Activated CD8-positive, alpha-beta memory T cell treated with anti-CD3 and anti-CD28 coated beads for 1 hour (primary cell): ENCODE measurements around the gene GYPA.
"Not testable (repeated sequence)": the region's sequence is repeated elsewhere in the genome, so short reads cannot be mapped to it uniquely, and the experiment has no call there.

Experiments
- DNase-seq, 2 donors: peaks; one replicate each; pipeline ENCODE4 v3.0.0-alpha.2; 2020; ENCODE audit warnings: low read depth in 1 of 2; ENCODE audit errors: extremely low read depth in 1 of 2

The GYPA gene

DNA sequence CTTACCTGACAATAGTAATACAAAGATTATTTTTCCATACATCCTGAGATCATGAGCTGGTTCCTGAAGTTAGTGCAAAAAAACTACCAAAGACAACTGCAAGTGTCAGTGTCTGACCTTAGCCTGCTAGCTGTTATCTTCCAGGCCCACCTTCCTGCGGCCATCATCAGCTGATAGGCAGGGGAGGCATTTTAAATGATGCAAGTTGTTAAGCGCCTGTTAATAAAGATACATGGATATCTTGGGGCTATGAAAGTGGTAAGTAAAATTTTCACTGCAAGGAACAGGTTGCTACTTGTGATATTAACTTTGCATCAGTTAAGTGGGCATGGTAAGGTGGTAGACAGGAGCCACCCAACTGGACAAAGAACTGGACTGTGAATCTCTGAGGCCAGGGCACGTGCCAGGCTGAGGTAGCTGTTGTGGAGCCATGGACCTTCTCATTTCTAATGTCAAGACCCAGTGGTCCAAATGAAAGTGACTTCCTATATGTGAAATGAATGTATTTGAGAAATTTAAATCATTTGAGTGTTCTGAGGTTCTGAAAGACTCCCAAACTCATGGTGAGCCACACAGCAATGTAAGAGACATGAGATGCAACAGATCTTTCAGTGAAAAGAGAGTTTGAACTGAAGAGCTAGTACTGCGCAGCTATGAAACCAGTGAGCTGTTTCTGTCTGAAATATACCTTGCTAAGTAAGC, at the start of gene GYPA:
Gene GYPA (minus strand): TSS at position 125 of the 702 bp plus-strand sequence. CDS start 83 bp downstream, at position 42.
- not testable (repeated sequence) for DNase-seq

DNA sequence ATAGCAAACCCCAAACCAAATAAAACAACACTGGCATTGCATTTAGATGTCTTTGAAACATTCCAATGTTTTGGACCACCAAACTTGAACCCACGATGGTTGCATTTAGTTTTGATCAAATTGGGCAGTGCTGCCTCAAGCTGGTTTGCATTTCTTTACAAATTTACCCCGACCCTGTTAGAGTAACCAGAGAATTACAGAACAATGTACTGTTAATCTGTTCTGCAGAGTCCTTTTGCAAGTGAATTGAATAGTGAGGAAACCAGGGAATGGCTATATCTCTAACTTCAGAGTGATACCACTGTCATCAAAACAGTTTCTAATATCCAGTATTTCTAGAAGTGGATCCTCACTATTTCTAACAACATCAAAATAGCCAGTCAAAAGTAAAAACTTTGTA, 49.5 kb upstream of the GYPA start:
- DNase-seq, result no peak

DNA sequence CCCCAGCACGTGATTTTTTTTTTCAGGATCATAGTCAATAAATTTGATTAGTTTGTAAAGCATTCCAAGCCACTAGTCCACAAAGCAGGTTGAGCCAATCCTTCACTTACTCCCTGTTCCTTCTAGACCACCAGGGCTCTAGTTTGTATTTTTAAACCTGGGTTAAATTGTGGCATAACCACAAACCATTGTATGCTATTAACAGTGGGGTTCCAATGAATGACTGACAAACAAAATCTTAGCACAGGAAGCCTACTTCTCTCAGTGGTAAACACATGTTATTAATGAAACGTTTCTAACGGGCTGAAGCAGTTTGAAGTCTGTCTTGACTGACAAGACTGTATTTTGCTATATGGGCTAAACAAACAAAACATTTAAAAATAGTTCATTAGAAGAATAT, 48.6 kb upstream of the GYPA start:
- DNase-seq, result no peak

DNA sequence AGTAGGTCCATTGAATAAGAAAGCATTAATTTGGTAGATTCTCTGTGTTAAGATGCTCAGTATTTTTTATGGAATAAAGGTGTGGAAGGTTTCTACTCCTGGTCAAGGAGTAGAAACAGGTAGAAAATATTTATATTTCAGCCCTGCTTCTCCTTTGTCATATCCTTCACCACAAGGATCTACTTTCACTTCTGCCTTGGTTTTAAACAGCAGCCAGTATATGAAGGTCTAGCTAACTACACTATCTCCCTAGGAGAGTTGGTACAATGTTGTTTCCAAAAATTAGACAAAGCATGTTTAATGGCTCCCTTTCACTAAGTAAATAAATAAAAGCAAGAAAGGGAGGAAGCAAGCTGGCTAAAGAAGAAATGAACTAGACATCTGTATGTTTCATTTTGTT, 44.6 kb upstream of the GYPA start:
- DNase-seq, result no peak

DNA sequence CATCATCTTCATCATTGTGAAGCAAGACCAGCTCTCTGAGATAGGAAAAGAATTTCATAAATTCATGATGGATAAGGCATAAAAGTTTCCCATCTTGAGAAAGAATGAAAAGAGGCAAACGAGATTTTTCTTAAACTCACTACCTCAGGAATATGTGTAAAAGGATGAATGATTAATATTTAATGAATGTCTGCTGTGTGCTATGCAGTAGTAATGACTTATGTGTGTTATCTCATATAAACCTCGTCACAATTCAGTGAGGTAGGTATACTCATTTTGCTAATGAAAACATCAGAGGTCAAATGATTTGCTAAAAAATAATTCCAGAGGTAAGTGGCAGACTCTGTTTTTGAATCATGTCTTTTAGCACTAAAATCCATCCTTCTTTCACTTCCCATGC, 42.6 kb upstream of the GYPA start:
- no peak for DNase-seq

DNA sequence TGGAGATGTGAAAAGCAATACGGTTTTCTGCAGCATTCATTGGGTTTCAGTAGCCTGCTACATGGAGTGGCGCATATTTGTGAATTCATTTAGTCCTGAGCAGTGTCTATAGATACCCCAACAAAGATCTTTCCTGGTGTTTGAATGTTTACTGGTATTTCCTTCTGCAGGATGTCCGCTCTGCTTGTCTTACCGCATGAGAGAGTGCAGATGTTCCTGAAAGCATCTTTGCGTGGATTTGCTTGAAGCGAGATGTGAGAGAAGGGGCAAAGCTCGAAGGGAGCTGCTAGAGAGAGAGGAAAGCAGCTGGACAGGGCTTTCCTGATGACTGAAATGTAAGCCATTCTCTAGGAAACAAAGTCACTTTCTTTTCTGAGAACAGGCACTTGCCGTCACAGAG, 40.9 kb upstream of the GYPA start:
- no peak for DNase-seq

DNA sequence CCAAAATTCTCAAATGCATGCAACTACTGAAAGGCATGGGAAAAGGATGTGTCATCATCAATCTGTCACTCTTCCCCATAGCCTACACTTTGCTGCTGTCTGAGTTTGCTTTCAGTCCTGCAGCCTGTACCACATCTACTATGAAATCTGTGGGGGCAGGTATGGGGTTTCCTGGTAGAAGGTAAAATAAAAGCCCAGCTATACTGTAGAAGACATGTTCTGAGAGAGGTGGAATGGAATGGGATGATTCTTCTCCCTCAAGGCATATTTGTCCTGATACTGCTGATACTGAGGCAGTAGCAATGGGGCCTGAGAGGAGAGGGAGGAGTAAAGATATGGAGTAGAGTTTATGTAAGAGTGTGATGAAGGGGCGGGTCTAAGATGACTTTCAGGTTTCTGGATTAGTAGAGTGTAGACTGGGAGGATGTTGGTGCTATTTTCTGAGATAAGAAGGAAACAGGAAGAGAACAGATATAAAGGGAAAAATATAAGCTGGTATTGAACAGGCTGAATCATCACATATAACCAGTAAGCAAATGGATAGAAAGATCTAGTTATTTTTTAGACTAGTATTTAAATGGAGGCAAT, 38.7 kb upstream of the GYPA start:
- DNase-seq, result no peak

DNA sequence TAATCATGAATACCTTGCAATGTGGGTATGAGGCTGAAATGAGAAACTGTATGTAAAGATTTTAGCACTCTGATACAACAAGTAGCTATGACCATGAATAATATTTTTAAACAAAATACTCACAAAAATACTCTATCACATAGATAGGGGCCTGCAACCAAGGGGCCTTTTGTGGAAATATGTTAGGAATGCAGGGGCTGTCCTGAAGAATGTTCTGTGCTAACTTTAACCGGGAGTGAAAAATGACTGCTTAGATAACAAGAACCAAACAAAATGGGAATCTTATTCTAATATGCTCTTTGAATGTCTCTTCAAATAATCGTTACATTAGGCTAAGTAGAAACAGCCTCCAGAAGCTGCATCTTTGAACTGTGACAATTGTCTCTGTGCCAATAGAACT, 37.9 kb upstream of the GYPA start:
- no peak for DNase-seq

DNA sequence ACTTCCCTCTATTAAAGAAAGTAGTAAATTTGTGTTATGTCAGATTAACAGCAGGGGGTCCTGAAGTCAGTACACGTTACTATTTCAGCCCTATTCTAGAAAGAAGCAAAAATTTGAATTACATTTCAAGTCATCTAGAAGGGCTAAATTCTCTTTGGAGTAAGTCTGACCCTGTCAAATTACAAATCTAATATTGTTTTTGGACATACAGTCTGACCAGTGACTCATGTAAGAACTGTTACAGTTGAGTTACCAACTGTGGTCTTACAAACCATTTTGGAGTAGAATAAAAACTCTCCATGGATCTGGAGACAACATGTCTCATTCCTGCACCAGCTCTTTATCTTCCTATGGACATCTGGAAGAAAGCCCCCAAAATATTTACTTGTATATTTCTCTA, 36.0 kb upstream of the GYPA start:
- no peak for DNase-seq

DNA sequence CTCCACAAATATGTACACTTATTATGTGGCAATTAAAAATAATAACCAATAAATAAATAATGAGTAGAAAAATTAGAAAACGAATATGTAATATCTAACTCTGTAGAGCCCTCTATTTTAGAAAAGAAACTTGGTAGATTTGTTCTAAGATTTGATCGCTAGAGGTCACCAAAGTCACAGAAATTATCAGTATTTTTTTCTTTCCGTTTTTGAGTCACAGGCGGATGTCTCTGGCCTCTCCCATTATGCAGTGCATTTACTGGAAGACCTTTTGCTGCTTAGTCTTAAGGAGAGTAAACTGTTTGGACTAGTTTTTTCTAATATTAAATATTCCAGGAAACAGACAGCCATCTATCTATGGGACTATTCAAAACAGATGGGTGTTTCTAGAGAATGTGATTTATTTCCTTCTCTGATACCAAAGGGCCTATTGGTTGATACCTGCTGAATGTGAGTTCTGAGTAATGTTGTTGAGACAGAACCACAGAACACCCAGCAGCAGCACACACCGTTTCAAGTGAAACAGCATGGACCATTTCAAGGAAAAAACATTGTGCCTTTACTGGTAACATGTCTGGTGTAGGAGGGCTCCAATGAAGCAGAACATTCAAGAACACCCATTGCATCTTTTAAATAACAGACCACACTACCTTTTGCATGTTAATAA, 34.0 kb upstream of the GYPA start:
- DNase-seq, result no peak

DNA sequence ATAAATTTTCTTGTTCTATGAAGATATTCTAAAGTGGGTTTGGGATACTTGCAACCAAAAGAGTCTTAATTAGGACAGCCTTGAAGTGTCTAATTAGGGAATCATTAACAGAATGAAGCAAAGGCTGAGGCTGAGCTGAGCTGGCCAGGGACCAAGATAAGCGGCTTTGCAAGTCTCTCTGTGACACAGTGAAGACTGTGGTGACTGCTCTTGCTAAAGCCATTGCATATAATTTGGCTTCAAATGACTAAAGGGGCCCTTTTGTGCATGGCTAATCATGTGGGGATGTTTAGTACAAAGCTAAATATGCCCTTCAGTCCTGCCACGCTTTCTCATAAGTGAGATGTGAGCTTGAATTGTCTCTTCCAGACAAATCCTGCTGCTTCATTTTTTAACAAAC, 31.2 kb upstream of the GYPA start:
- DNase-seq, result no peak

DNA sequence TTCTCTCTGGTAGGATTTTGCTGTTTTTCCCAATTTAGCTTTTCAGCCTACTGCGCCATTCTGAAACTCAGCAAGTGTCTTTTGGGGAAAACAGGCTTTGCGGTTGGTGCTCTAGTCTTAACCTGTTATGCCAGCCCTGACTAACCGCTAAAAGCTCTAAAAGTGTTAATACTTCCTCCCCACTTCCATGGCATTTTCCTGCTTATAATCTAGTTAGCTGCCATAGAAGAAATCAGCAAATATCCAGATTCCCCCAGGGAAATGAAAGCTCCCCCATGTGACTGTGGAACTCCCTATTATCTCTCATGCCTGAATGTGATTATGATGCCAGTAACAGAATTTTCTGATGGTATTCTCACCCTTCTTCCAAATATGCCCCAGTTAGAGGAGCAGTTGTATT, 28.7 kb upstream of the GYPA start:
- DNase-seq, result no peak

DNA sequence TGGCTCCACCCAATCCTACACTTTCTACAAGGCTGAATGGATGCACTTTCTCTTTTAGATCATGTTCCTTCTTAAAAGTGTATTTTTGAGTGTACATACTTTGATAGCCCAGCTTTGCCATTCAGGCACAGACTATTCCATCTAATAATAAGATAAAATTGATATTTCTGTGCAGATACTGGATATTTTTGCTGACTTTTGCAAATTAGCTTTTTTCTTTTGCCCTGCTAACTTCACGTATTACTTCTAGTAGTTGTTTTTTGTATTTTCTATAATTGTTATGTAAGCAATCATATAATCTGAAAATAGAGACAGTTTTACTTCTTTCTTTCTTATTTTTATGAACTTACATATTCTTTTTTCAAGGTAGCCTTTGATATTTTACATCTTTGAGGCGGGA, 13.5 kb upstream of the GYPA start:
- DNase-seq, result no peak

DNA sequence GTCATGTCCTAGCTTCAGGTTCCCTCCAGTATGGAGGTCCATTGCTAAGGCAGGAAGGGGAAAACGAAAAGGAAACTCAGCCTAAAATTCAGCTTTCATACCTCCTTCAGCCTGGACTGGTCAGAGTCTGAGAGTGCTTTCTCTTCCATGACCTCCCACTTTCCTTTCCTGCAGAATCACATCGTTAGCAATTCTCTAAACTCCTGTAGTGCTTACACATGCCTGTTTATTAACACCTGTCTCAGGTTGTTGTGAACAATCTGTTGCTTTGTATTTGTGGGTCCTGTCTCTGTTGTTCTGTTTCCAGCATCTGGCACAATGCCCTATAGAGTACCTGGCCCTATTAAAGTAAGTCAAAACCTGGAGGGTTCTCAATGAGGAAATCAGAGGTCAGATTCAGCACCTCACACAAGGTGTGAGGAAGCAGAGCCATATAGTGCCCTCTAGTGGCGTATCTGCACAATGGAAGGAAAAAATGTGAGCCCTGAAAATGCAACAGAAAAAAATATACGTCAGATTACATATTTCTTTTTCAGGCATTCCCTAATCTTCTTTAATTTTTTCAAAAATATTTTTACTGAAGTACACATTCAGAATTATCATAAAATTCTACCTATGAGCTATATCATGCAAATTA, 2.3 kb upstream of the GYPA start:
- DNase-seq, result peak in 1 of 2 donors; percentile 4

DNA sequence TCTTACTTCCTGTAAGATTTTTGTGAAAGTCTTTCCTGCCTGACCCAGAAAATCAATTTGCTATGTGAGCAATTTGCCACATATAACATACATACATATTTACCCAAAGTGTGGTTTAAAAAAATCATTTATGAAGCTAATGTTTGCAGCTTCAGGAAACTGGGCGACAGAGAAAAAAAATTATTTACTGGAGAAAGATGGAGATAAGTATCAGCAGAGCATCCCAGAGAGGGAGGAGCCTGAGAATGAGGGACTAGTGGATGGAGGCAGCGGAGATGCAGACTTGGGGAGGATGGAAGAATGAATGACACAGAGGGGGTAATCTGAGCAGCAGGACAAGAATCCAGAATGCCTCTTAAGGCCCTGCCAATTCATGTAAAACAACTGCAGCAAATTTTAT, 975 bp upstream of the GYPA start:
- no peak for DNase-seq

DNA sequence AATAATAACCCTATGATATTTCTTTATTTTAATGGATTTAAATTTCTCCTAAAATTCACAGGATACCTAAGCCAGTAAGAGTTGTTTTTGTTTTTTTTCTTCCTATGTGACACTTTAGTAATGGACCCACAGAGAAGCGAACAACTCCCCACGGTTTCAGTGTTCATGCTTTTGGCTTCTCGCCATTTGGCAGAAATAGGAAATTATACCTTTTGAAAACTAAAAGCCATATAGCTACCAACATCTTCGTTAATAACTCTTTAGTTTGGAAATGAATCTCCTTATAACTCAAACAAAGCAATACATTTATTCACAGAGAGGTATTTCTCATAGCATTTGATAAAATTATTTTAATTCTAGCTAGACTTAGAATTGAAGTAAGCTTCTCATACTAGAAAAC, 527 bp downstream of the GYPA start:
- DNase-seq, result not testable (repeated sequence)

DNA sequence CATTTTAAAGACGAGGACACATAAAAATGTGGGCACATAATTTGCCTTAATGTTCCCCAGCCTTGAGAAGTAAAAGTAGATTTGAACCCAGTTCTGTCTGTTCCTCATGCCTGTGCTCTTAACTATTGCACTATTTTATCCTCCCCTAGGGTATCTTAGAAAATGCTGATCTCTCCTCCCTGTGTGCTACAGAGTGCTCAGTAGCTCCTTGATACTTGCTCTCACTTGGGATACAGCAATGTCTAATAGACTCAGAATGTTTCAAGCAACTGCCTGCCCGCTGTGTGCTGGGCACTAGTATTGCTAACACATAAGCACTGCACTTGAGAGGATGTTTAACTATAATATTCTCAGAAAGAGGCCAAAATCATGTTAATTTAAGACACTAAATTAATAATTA, 971 bp downstream of the GYPA start:
- not testable (repeated sequence) for DNase-seq

DNA sequence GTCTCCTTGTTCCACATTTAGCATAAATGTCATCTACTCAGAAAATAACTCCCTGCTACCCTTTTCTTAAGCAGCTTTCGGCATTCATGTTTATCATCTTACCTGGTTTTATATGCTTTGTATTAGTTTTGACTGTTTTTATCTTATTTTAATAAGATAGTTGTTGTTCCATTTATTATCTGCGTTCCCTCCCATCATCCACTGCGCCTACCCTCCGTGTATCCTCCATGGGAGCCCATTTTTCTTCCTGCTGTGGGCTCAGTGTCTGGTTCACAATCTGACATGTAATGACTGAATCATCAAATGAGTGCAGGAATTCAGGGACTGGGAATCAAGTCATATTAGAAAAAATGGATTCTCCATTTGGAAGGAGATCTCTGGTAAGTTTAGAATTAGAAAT, 2.3 kb downstream of the GYPA start:
- DNase-seq, result not testable (repeated sequence)

DNA sequence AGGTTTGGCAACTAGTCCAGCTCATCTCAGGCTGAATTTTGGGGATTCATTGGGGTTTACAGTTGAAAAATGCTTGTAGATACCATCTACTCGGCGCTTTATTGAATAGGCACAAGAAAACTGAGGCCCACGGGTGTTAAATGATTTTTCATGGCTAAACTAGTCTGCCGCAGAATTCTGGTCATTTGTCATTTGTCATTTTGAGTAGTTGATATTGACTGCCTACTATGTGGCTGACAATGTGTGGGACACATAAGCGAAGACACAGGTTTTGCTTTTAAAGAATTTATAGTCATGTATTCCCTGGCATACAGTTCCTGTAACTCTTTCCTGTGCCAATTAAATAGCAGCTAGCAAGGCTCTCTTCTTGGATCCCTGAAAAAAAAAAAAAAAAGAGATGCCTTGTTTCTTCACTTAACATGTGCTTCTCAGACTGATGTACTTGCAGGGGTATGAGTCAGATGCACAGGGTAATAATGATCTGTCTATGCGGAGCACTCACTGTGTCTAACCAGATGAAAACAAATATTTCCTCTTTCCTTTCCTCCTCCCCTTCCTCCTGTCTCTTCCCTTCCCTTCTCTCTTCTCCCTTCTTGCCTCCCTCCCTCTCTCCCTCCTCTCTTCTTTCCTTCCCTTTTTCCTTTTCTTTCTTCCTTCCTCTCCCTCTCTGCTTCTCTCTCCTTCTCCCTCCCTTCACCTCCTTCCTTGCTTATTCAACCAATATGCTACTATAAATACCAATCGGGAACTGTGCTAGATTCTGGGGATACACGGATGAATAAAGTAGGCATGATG, 3.2 kb downstream of the GYPA start:
- not testable (repeated sequence) for DNase-seq

DNA sequence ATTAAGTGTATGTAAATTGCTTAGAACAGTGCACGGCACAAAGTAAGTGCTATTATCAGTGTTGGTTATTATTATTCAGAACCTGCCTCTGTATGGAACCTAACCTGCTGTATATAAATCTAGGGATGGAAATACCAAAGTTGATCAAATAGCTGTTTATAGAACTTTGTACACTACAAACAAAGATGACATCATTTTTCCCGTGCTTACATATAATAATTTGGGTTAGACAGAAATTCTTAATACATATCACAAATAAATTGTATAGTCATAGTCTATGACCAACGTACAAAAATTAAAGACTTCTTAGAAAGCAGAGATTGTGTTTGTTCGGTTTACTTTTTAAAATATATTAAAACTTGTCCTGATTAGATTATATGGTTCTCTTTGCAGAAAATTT, 4.3 kb downstream of the GYPA start:
- DNase-seq, result not testable (repeated sequence)

DNA sequence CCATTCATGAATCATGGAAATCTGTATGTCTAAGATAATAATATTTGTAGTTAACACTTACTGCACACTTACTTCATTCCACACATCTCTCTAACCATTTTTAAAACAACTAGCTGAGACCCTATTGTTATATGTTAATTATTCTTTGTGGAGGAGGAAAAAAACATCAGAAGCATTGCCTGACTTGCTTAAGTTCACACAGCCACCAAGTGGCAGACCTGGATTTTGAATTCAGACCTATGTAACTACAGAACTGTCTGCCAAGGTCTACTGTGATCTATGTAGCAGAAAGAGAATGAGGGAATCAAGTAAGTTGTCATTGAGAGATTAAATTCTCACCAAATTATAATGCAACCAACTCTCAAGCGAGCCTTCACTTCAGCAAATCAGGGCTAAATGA, 10.4 kb downstream of the GYPA start:
- not testable (repeated sequence) for DNase-seq
